ENCODE results near the gene GFRA1.

Gene GFRA1

DNA sequence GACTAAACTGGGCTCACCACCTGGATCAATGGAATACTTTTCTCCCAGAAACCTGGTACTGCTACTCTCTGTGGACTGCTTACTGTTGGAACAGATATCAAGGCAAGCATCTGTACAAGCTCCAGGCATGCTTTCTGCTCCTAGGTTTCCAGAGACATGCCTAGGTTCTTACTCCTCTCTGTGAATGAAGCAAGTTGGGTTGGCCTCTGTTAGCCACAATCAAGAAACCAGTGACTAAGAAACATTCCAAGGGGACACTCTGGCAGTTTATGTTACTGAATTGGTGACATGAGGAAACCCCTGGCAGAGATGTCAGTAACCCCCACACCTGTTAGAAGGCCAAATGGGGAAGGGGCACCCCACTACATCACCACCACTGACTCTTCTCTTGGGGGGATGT lies 121.9 kb downstream of the GFRA1 start:
- no peak overlapping the region for H3K4me3 ChIP-seq (ENCODE audit: control insufficient read depth, low read depth, low read length)
- TF ChIP-seq, protein P1, sequence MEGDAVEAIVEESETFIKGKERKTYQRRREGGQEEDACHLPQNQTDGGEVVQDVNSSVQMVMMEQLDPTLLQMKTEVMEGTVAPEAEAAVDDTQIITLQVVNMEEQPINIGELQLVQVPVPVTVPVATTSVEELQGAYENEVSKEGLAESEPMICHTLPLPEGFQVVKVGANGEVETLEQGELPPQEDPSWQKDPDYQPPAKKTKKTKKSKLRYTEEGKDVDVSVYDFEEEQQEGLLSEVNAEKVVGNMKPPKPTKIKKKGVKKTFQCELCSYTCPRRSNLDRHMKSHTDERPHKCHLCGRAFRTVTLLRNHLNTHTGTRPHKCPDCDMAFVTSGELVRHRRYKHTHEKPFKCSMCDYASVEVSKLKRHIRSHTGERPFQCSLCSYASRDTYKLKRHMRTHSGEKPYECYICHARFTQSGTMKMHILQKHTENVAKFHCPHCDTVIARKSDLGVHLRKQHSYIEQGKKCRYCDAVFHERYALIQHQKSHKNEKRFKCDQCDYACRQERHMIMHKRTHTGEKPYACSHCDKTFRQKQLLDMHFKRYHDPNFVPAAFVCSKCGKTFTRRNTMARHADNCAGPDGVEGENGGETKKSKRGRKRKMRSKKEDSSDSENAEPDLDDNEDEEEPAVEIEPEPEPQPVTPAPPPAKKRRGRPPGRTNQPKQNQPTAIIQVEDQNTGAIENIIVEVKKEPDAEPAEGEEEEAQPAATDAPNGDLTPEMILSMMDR (IDR thresholded peaks at IDR 0.05; ENCODE audit: control insufficient read depth, insufficient read depth, low read depth, low read length, missing control alignments): no peak
- no peak for DNase-seq (ENCODE audit: low read depth)

DNA sequence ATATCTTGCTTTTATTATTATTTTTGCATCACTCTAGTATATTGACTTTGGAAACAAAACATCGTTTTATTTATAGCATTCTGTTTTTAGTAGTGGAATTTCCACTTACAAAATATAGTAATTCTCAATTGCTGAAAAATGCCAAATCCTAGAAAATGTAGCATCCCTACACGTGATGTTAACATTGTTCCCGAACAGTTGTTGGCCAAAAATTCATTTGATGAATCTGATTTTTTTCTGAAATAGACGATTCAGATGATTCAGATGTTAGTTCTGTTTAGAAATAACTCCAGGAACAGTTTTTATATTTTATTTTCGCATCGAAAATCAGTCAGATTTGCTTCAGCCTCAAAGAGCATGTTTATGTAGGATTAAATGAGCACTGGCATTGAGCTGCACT lies 122.4 kb downstream of the GFRA1 start:
- no peak overlapping the region for H3K4me3 ChIP-seq (ENCODE audit: control insufficient read depth, low read depth, low read length)

DNA sequence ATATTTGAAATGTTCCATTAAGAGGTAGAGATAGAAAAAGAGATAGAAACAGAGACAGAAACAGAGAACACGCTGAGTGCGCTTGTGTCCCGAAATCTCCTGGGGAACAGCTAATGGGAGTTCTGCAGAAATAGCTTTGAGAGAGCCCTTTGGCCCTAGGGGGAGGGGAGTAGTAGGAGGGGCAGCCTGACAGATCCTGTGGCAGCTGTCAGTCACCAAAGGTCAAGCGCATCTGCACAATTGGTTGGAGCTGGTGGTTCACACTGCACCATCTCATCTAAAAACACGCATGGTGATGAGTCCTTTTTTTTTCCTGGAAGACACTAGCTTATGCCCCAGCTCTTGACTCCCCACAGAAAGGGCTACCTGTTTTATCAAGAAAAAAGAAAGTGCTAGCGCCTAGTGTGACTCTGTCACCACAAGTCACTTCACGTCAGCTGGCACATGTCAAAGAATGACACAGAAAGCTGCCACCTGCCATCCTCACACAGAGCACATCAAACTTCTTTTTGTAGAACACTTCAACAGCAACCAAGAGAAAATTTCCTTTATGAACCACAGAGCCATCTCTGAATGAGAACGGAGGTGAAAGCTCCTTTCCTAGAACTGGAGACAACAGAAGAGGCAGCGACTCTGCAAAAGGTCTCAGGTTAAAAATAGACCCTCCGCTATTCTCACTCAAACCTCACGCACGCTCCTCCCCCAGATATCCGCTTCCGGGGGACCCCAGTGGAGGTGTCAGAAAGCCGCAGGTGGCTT lies 125.7 kb downstream of the GFRA1 start:
- H3K4me3 ChIP-seq (ENCODE audit: control insufficient read depth, low read depth, low read length): no peak overlapping the region
- no peak for DNase-seq (ENCODE audit: low read depth)

More for the DNA sequence above, 122.4 kb downstream of the GFRA1 start:
- TF ChIP-seq, protein P1 (IDR thresholded peaks at IDR 0.05; ENCODE audit: control insufficient read depth, insufficient read depth, low read depth, low read length, missing control alignments): no peak
- DNase-seq (ENCODE audit: low read depth): no peak

DNA sequence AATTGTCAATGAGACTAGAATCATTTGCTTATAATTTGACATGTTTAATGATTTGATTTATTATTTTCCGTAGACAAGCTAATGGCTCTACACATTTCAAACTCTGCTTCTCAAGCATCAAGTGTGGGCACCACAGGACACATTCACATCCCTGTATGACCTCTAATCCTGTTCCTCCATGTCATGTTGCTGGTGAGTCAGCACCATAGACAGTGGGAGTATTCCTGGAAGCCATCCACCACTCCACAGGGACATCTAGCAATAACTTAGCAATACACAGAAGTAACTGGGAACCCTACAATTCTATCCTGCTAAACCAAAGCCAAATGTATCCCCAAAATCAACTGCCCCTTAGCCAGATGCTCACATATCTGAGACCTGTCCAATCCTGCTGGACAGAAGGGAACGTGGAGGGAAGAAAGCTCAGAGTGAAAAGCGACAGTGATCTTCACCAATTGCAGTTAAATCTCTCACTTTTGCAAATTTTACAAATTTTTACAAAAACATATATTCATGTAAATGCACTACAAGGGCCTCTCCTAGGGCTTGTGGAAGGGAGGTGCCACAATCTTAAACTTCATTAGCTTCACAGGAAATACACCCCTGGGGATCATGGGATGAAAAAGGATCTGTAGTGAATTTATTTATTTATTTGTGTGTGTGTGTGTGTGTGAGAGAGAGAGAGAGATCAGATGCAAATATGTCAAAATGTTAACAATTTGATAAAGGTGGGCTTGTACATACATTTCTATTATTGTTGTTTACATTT lies 126.5 kb downstream of the GFRA1 start:
- no peak for DNase-seq (ENCODE audit: low read depth)
- TF ChIP-seq, protein P1 (IDR thresholded peaks at IDR 0.05; ENCODE audit: control insufficient read depth, insufficient read depth, low read depth, low read length, missing control alignments): no peak
- H3K4me3 ChIP-seq (ENCODE audit: control insufficient read depth, low read depth, low read length): no peak overlapping the region

More for the DNA sequence above, 125.7 kb downstream of the GFRA1 start:
- TF ChIP-seq, protein P1 (IDR thresholded peaks at IDR 0.05; ENCODE audit: control insufficient read depth, insufficient read depth, low read depth, low read length, missing control alignments): no peak

DNA sequence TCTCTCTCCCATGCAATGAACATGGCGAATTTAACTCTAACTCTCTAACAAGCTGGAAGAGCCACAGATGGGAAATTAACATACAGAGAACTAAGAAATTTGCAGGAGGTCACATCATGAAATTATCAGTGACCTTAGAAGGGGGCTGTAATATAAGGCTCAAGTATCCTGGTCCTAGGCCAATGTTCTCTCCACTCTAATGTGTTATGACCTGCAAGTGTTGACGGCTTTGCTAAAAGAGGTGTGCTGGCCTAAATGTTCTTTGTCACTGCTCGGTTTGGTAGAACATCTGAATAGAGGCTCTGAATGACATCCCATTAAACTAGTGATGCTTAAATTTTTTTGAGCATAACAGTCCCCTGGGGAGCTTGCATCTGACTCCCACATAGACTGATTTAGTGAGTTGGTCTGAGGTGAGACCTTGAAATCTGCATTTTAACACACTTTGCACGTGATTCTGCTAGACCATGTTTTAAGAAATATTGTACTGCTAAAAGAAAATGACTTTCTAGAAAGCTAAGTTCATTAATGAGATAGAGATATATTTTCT lies 129.3 kb downstream of the GFRA1 start:
- H3K4me3 ChIP-seq (ENCODE audit: control insufficient read depth, low read depth, low read length): no peak overlapping the region
- TF ChIP-seq, protein P1 (IDR thresholded peaks at IDR 0.05; ENCODE audit: control insufficient read depth, insufficient read depth, low read depth, low read length, missing control alignments): no peak
- no peak for DNase-seq (ENCODE audit: low read depth)

DNA sequence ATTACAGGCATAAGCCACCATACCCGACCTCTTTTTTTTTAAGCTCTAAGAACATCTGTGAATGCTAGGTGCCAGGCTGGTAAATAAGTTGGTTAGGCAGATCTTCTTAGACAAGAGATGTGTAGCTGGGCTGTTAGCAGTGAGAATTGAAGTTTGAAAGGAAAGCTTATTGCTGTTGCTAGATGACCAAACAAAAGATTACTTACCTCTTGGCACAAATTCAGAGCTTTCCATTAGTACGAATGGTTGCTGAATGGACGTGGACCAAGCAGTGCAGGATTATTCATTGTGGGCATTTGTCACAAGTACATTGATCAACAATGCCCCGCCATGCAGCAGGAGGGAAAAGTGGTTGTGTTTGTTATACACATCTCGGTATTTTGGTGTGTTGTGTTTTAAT lies 131.2 kb downstream of the GFRA1 start:
- TF ChIP-seq, protein P1 (IDR thresholded peaks at IDR 0.05; ENCODE audit: control insufficient read depth, insufficient read depth, low read depth, low read length, missing control alignments): no peak
- DNase-seq (ENCODE audit: low read depth): no peak
- no peak overlapping the region for H3K4me3 ChIP-seq (ENCODE audit: control insufficient read depth, low read depth, low read length)
